Stimulated activated CD4-positive, alpha-beta T cell treated with anti-CD3 and anti-CD28 coated beads, Interleukin-1b, Interleukin-23, amount 100 ng/mL, for 1 hour (primary cell): ENCODE data around the gene TNFRSF6B.
"Not testable (repeated sequence)": the region's sequence is repeated elsewhere in the genome, so short reads cannot be mapped to it uniquely, and the experiment has no call there.

Experiments used
- DNase-seq, 2 donors: peaks; one replicate each; pipeline ENCODE4 v3.0.0-alpha.2; 2020; ENCODE audit warnings: low read depth in 2 of 2

The TNFRSF6B gene

GRCh38 chr20:63708301-63709148 is 12.1 kb downstream of the TNFRSF6B start:
- no peak for DNase-seq

GRCh38 chr20:63709149-63709527 is 12.7 kb downstream of the TNFRSF6B start:
- DNase-seq: no peak

GRCh38 chr20:63711085-63711645 is 14.7 kb downstream of the TNFRSF6B start:
- DNase-seq: no peak

GRCh38 chr20:63712191-63712590 is 15.7 kb downstream of the TNFRSF6B start:
- DNase-seq: no peak

GRCh38 chr20:63714858-63715257 is 18.4 kb downstream of the TNFRSF6B start:
- no peak for DNase-seq

GRCh38 chr20:63718996-63719395 is 22.5 kb downstream of the TNFRSF6B start:
- DNase-seq: no peak

- not testable (repeated sequence) for DNase-seq
These were observed 26.6 kb downstream of the TNFRSF6B start for GRCh38 chr20:63722967-63723622.

GRCh38 chr20:63730189-63730733 is 33.8 kb downstream of the TNFRSF6B start:
- not testable (repeated sequence) for DNase-seq

- no peak for DNase-seq
These were observed 35.0 kb downstream of the TNFRSF6B start for GRCh38 chr20:63731410-63731809.

GRCh38 chr20:63732118-63733095 is 36.0 kb downstream of the TNFRSF6B start:
- no peak for DNase-seq

- DNase-seq: no peak
These were observed 36.7 kb downstream of the TNFRSF6B start for GRCh38 chr20:63733117-63733516.

- no peak for DNase-seq
These were observed 37.2 kb downstream of the TNFRSF6B start for GRCh38 chr20:63733579-63734081.

- DNase-seq: no peak
These were observed 37.9 kb downstream of the TNFRSF6B start for GRCh38 chr20:63734111-63734945.

GRCh38 chr20:63734946-63735858 is 38.8 kb downstream of the TNFRSF6B start:
- DNase-seq: no peak

- no peak for DNase-seq
These were observed 39.6 kb downstream of the TNFRSF6B start, which contains the start of gene LIME1 for GRCh38 chr20:63735859-63736718. TSS of gene LIME1 (plus strand) at chr20:63736664. CDS start at chr20:63737550, 886 bp downstream.

- no peak for DNase-seq
These were observed 40.6 kb downstream of the TNFRSF6B start for GRCh38 chr20:63736893-63737694.

- no peak for DNase-seq
These were observed 41.2 kb downstream of the TNFRSF6B start for GRCh38 chr20:63737695-63737944.
